ENCODE data around the gene RASAL3.

DNA sequence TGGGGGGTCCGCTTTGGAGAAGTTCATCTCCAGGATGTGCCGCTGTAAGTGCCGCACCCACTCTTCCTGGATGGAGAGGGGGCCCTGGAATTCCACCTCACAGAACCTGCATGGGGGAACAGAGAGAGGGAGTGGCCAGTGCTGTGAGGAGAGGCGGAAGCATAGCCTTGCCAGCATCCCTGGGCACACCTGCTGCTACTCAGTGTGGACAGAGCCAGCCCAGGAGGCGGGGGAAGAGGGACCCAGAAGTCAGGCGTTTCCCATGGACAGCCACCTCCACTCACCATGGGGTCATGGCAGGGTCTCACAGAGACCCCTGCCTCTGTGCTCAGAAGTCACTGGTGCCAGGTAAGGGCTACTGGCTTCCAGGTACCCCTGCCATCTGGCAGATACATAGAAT, 41.2 kb downstream of the RASAL3 start:
- TF ChIP-seq, protein P1, sequence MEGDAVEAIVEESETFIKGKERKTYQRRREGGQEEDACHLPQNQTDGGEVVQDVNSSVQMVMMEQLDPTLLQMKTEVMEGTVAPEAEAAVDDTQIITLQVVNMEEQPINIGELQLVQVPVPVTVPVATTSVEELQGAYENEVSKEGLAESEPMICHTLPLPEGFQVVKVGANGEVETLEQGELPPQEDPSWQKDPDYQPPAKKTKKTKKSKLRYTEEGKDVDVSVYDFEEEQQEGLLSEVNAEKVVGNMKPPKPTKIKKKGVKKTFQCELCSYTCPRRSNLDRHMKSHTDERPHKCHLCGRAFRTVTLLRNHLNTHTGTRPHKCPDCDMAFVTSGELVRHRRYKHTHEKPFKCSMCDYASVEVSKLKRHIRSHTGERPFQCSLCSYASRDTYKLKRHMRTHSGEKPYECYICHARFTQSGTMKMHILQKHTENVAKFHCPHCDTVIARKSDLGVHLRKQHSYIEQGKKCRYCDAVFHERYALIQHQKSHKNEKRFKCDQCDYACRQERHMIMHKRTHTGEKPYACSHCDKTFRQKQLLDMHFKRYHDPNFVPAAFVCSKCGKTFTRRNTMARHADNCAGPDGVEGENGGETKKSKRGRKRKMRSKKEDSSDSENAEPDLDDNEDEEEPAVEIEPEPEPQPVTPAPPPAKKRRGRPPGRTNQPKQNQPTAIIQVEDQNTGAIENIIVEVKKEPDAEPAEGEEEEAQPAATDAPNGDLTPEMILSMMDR (IDR thresholded peaks at IDR 0.05; ENCODE audit: borderline replicate concordance, extremely low read depth, low read length, poor library complexity, severe bottlenecking) = no peak
- no peak for TF ChIP-seq EZH2 (IDR thresholded peaks at IDR 0.05; ENCODE audit: borderline replicate concordance, low read depth, low read length, severe bottlenecking)

All from DND-41 (cell line).